H1 (cell line): ENCODE measurements around the gene PIAS1. TPM values are rescaled to one million over a fixed set of nuclear protein-coding genes. Genes with fewer than 3 reads are reported as not detected.

ENCODE experiments used
- ATF3 ChIP-seq: IDR thresholded peaks from 2 replicates; pipeline ENCODE4 v1.6.1; 2011; ENCODE audit warnings: low read depth, mild to moderate bottlenecking, low read length; ENCODE audit not compliant: insufficient read depth
- CTBP2 ChIP-seq: IDR thresholded peaks from 2 replicates; pipeline ENCODE4 v1.7.0; 2011; ENCODE audit warnings: borderline replicate concordance, mild to moderate bottlenecking, moderate library complexity, mixed read lengths, low read length; ENCODE audit not compliant: insufficient read depth, insufficient read length
- GABPA ChIP-seq: IDR thresholded peaks from 2 replicates; pipeline ENCODE4 v1.6.1; 2011; ENCODE audit warnings: mild to moderate bottlenecking, low read length, moderate library complexity, borderline replicate concordance; ENCODE audit not compliant: insufficient read depth
- KDM5A ChIP-seq: fragments of 200-600 bp; IDR thresholded peaks from 2 replicates; pipeline ENCODE4 v1.7.1; 2012; ENCODE audit warnings: mild to moderate bottlenecking, low read length, inconsistent platforms, mixed read lengths
- RNF2 ChIP-seq: fragments of 200-900, 300-1000 bp; sonication (generic); IDR thresholded peaks from 2 replicates; pipeline ENCODE4 v1.7.1; 2016; ENCODE audit warnings: borderline replicate concordance, low read depth, mild to moderate bottlenecking, antibody characterized with exemption, low read length; ENCODE audit not compliant: poor library complexity, severe bottlenecking; ENCODE audit errors: missing control alignments
- RXRA ChIP-seq: IDR thresholded peaks from 2 replicates; pipeline ENCODE4 v1.6.1; 2011; ENCODE audit warnings: low read depth, mild to moderate bottlenecking, low read length, moderate library complexity; ENCODE audit not compliant: insufficient read depth
- USF2 ChIP-seq: IDR thresholded peaks from 2 replicates; pipeline ENCODE4 v1.6.1; 2011; ENCODE audit warnings: low read length, improper control_type of control experiment
- polyA plus RNA-seq, 7 experiments: library from polyadenylated mRNA; depleted of rRNA in 3 of 7; stranded (reverse) in 5 of 7; unstranded in 2 of 7; fragments of >200 nt in 5 of 7; fragments of 200-250 nt in 2 of 7; gene quantifications; 1 replicate in 5 of 7; 2 replicates in 1 of 7; 4 replicates in 1 of 7; pipeline versions ENCODE4 v1.2.1 to v1.2.3, GENCODE V29; 2011 to 2013; ENCODE audit warnings: missing spikeins in 2 of 7, mixed read lengths in 2 of 7
- total RNA-seq: library from RNA; stranded (reverse); fragmentation: NEBNext Ultra II Directional; extraction: Animal tissue kit (Norgen Biotek cat#: 25700); gene quantifications from 2 replicates; pipeline ENCODE4 v1.2.1, GENCODE V29; 2021

PIAS1 gene
- total and polyA plus RNA-seq, 2 of the 8 experiments (the other 6 are each of a cell fraction or from before 2014, with no cell fraction given), result 30.8 to 34.5 TPM

- TF ChIP-seq ATF3 (no peak), CTBP2 (no peak), GABPA (no peak), RXRA (no peak), RNF2 (no peak), KDM5A (no peak), USF2 (no peak)
- TF ChIP-seq, all 59 proteins: peak for 0
Measured at GRCh38 chr15:68235022-68235421, 180.9 kb downstream of the PIAS1 start (continued).
